ENCODE results near the gene PFKFB1. TPM values are rescaled to one million over a fixed set of nuclear protein-coding genes. Genes with fewer than 3 reads are reported as not detected.

Gene PFKFB1
- total RNA-seq, 1 experiment from 2014 or later = 0.55 TPM

DNA sequence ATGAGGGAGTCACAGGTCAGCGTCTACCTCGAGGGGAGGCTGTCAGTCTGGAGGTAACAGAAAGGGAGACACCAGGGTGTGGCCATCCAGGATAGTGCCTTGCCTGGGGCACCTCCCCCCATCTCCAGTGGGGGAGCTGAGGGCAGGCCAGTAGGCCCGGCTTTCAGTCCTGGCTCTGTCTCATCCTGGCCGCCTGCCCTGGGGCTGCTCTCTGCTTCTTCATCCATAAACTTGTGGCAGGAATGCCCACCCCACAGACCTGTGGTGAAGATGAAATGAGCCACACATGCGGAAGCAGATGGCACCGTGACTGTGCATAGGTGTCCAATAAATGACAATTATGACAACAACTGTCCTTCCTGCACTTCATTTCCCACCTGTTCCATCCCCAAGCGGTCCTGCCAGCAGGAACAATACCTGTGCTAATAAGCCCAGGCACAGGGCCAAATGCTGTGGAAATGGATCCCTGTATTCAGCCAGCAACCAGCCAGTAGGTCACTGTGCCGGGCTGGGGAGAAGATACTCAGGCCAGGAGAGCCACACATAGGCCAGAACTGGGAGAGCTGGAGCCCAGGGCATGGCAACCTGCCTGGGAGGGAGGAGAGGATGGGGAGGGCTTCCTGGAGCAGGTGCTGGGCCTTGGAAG, 43.1 kb downstream of the PFKFB1 start:
- H3K14ac ChIP-seq (ENCODE audit: insufficient read depth, low read length) = no peak overlapping the region
- H2BK5ac ChIP-seq (ENCODE audit: insufficient read length, low read length) = no peak overlapping the region
- no peaks in the 10 kb centered on the region for H3K23me2 ChIP-seq (ENCODE audit: insufficient read length, low read depth, low read length, poor library complexity, severe bottlenecking)

More for the DNA sequence above, 43.1 kb downstream of the PFKFB1 start:
- Histone ChIP-seq H3K23ac (ENCODE audit: insufficient read length, low read depth, low read length) (no peak overlapping the region), H3K9ac (ENCODE audit: extremely low read depth, insufficient read length, low read length) (no peak overlapping the region), H3K4me1 (ENCODE audit: insufficient read depth, low read length) (no peaks in the 10 kb centered on the region), H4K5ac (ENCODE audit: insufficient read length, low read depth, low read length) (no peak overlapping the region), H2BK12ac (ENCODE audit: insufficient read length, low read depth, low read length) (no peak overlapping the region), H3K4me2 (ENCODE audit: insufficient read depth, insufficient read length, low read length) (no peak overlapping the region), H2AFZ (ENCODE audit: low read length) (no peak overlapping the region), H3K4ac (ENCODE audit: low read depth, low read length) (no peak overlapping the region), H4K91ac (ENCODE audit: insufficient read length, low read depth, low read length) (no peak overlapping the region), H3K79me2 (ENCODE audit: insufficient read depth, low read length) (no peaks in the 10 kb centered on the region), H2BK120ac (ENCODE audit: low read depth, low read length, poor library complexity, severe bottlenecking) (no peak overlapping the region), H3K18ac (ENCODE audit: insufficient read length, low read depth, low read length) (no peak overlapping the region), H2BK15ac (ENCODE audit: low read depth, low read length) (no peak overlapping the region), H2BK20ac (ENCODE audit: low read depth, low read length, poor library complexity, severe bottlenecking) (no peak overlapping the region), H3K9me3 (ENCODE audit: control insufficient read depth, low read depth, low read length) (peaks cover 37% of the 10 kb centered on the region), H3K27me3 (ENCODE audit: insufficient read depth, low read length) (no peaks in the 10 kb centered on the region), H3T11ph (ENCODE audit: low read length) (no peak overlapping the region), H2AK5ac (ENCODE audit: insufficient read length, low read length) (no peak overlapping the region), H4K8ac (replicated peaks; ENCODE audit: insufficient read length, low read depth, low read length) (no peak overlapping the region), H3K79me1 (ENCODE audit: insufficient read depth, low read depth, low read length, poor library complexity, severe bottlenecking) (no peaks in the 10 kb centered on the region), H4K20me1 (ENCODE audit: control insufficient read depth, insufficient read depth, insufficient read length) (no peaks in the 10 kb centered on the region), H3K27ac (ENCODE audit: insufficient read length, low read depth, low read length) (no peak overlapping the region), H3K56ac (ENCODE audit: insufficient read length, low read depth, low read length) (no peak overlapping the region)
- TF ChIP-seq, protein P1, sequence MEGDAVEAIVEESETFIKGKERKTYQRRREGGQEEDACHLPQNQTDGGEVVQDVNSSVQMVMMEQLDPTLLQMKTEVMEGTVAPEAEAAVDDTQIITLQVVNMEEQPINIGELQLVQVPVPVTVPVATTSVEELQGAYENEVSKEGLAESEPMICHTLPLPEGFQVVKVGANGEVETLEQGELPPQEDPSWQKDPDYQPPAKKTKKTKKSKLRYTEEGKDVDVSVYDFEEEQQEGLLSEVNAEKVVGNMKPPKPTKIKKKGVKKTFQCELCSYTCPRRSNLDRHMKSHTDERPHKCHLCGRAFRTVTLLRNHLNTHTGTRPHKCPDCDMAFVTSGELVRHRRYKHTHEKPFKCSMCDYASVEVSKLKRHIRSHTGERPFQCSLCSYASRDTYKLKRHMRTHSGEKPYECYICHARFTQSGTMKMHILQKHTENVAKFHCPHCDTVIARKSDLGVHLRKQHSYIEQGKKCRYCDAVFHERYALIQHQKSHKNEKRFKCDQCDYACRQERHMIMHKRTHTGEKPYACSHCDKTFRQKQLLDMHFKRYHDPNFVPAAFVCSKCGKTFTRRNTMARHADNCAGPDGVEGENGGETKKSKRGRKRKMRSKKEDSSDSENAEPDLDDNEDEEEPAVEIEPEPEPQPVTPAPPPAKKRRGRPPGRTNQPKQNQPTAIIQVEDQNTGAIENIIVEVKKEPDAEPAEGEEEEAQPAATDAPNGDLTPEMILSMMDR (conservative IDR thresholded peaks at IDR 0.05) = no peak
- DNase-seq = no peak
- no peak overlapping the region for H3K27ac Mint-ChIP-seq
- no CpG with 5 or more reads among the region's 8 CpGs for WGBS (ENCODE audit: extremely low coverage, insufficient read length, low lambda C conversion rate)
- H3K36me3 Mint-ChIP-seq (ENCODE audit: insufficient read depth in 1 of 3, low read depth in 3 of 3) = peaks cover 0 to 5% (median 4%) of the 10 kb centered on the region in 3 experiments; a peak in 5 of 7 replicates
- H3K27me3 Mint-ChIP-seq (ENCODE audit: low read depth) = peaks cover 6% of the 10 kb centered on the region; the same call in 1 of the 2 replicates
- no peak overlapping the region for H3K4me3 Mint-ChIP-seq
- no peaks in the 10 kb centered on the region for H3K4me1 Mint-ChIP-seq
- H3K9me3 Mint-ChIP-seq = peaks cover 65 to 81% of the 10 kb centered on the region in 2 experiments

All from H9 (cell line).